GM19023 (cell line): ENCODE data around the gene RTN3.
"Not testable (repeated sequence)": the region's sequence is repeated elsewhere in the genome, so short reads cannot be mapped to it uniquely, and the experiment has no call there.

Experiments
- ATAC-seq: cut with Tn5 transposase; IDR thresholded peaks from one replicate; pipeline ENCODE4 v1.9.1; 2021; ENCODE audit warnings: mild to moderate bottlenecking, moderate library complexity; ENCODE audit not compliant: unreplicated experiment

Gene RTN3, protein sequence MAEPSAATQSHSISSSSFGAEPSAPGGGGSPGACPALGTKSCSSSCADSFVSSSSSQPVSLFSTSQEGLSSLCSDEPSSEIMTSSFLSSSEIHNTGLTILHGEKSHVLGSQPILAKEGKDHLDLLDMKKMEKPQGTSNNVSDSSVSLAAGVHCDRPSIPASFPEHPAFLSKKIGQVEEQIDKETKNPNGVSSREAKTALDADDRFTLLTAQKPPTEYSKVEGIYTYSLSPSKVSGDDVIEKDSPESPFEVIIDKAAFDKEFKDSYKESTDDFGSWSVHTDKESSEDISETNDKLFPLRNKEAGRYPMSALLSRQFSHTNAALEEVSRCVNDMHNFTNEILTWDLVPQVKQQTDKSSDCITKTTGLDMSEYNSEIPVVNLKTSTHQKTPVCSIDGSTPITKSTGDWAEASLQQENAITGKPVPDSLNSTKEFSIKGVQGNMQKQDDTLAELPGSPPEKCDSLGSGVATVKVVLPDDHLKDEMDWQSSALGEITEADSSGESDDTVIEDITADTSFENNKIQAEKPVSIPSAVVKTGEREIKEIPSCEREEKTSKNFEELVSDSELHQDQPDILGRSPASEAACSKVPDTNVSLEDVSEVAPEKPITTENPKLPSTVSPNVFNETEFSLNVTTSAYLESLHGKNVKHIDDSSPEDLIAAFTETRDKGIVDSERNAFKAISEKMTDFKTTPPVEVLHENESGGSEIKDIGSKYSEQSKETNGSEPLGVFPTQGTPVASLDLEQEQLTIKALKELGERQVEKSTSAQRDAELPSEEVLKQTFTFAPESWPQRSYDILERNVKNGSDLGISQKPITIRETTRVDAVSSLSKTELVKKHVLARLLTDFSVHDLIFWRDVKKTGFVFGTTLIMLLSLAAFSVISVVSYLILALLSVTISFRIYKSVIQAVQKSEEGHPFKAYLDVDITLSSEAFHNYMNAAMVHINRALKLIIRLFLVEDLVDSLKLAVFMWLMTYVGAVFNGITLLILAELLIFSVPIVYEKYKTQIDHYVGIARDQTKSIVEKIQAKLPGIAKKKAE

DNA sequence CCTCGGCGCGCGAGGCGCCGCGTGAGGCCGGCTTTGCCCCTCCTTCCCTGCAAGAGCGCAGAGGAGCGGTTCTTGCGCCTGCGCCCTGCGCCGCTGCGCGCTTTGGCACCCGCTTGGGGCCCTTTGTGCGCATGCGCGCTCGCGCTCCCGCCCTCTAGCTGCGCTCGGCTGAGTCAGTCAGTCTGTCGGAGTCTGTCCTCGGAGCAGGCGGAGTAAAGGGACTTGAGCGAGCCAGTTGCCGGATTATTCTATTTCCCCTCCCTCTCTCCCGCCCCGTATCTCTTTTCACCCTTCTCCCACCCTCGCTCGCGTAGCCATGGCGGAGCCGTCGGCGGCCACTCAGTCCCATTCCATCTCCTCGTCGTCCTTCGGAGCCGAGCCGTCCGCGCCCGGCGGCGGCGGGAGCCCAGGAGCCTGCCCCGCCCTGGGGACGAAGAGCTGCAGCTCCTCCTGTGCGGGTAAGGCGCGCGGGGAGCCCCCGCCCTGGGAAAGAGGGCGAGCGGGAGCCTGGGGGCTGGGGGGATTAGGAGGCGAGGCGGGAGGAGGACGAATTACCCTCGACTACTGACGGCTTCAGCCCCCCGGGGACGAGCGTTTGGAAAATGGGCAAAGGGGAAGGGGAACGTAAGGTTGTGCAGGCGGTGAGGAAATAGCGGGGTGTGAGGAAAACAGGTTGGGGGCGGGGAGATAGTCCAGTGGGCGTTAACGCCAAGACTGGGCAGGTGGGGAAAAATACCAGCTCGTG is at the start of gene RTN3:
TSS of gene RTN3 (plus strand) at position 180 of the 745 bp plus-strand sequence. CDS start at position 317, 137 bp downstream.
- peak; percentile 86 for ATAC-seq

DNA sequence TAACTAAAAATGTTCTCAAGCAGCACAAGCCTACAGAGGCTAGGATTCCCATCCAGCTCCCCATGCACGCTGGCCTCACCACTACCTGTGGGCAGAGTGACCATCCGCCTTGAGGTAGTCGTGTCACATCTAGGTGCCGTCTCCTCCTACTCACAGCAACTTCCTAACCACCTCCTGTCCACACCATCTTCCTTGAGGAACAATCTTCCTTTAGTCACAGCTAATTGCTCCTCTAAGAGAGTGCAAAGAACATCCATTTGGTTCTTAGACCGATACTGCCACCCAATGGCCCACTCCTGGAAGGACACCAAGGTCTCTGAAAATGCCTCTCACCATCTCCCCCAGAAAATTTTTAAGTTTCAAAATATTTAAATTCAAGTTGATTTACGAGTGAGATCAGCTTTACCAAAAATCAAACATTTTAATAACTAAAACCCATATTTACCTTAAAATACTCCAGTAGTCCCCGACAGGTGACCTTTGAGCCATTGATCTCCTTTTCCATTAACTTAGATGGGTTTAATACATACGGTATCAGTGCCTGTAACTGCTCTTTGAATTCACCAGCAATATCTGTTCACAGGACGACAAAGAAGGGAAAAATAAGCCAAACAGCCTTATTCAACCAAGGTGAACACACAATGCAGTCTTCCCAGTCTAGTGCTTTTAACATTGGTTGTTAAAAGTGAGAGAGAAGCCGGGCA is 45.4 kb upstream of the RTN3 start:
- no peak for ATAC-seq

DNA sequence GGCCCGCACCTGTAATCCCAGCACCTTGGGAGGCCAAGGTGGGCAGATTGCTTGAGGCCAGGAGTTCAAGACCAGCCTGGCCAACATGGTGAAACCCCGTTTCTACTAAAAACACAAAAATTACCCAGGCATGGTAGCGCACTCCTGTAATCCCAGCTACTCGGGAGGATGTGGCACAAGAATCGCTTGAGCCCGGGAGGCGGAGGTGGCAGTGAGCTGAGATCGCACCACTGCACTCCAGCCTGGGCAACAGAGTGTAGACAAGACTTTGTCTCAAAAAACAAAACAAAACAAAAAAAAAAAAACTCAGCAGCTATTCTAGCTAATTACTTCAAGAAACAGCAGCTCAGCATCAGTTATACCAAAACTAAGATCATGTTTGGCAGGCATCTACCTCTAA is 42.9 kb upstream of the RTN3 start:
- ATAC-seq, result not testable (repeated sequence)

DNA sequence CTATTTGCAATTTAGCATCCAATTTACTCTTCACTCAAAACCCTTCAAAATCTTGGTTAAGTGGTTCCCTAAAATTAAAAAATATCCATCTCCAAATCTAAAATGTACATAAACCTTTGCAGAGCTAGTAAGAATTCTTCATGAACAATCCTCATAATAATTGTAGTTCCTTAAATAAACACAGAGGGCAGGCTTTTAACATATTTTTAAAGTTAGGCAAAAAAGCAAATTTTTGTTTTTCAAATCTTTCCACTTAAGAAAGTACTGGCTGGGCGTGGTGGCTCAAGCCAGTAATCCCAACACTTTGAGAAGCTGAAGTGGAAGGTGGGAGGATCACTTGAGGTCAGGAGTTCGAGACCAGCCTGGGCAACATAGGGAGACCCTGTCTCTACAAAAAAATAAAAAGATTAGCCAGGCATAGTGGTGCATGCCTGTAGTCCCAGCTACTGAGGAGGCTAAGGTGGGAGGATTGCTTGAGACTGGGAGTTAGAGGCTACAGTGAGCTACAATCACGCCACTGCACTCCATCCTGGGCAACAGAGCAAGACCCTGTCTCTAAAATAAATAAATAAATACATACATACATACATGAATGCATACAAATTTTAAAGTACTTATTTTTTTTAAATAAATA is 42.0 kb upstream of the RTN3 start:
- ATAC-seq, result no peak

DNA sequence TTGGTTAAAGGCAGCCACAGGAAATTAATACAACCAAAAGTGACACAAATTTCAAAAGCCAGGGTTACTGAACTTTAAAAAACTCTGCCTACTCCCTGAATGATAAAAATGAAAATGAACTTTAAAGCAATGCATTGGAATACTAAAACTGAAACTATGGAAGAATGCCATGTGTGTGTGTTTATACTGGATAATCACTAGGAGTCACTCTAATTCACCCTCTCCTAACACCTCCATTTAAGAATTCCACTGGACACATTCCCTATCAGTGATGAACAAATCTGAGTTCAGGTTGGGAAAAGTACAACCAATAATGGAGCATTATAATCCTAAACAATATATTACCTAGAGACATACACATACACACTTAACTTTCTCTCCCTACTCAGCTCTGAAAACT is 39.6 kb upstream of the RTN3 start:
- ATAC-seq, result no peak

DNA sequence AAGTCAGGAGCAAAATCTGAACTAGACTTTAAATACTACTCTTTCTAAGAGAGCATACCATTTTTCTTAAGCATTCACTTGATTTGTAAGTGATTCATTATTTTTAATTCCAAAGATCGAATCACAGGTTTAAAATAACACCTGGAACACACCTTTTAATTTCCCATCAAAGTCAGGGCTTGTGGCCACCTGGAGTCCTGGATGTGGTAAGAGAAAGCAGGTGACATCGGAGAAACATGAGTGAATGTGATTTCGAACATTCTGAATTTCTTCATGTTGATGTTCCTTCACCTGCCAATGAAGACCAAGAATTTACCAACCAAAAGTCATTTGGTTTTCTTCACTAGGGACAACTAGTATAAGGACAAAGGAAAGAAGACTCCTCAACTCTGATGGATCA is 38.1 kb upstream of the RTN3 start:
- no peak for ATAC-seq

DNA sequence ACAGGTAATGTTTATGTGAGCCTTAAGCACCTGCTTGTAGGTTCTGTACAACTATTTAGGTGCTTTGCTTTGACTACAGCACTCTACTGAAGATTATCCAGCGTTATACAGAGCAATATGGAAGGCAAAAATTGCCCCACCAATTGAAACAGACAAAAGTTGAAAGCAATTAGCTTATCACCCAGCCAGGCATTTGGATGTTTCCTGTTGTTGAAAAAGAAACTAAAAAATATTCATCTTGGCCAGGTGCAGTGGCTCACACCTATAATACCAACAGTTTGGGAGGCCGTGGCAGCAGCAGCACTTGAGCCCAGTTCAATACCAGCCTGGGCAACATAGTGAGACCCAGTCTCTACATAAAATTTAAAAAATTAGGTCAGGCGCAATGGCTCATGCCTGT is 28.6 kb upstream of the RTN3 start:
- ATAC-seq, result no peak

DNA sequence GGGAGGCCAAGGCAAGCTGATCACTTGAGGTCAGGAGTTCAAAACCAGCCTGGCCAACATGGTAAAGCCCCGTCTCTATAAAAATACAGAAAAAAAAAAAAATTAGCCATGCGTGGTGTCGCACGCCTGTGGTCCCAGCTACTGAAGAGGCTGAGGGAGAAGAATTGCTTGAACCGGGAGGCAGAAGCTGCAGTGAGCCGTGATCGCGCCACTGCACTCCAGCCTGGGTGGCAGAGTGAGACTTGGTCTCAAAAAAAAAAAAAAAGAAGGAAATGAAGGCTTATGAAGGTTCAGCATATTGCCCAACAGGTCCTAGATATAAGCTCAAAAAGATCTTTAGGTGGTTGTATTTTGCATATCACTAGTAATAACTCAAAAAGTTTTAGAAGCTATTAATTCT is 20.3 kb upstream of the RTN3 start:
- ATAC-seq, result no peak

DNA sequence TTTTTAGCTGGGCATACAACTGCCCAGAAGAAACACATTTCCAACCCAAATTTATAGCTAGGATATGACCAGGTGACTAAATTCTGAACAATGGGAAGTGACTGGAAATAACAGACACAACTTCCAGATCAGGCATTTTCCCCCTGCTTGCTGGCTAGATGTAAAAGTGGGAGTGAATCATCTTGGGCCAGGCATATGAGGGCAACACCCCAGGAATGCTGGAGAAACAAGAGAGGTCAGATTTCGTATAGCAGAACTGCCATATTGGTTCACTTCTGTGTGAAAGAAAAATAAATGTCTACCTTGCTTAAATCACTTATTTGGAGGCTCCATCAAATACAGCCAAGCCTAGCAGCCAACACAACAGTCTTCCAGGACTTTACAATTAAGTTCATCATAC is 17.5 kb upstream of the RTN3 start:
- no peak for ATAC-seq

DNA sequence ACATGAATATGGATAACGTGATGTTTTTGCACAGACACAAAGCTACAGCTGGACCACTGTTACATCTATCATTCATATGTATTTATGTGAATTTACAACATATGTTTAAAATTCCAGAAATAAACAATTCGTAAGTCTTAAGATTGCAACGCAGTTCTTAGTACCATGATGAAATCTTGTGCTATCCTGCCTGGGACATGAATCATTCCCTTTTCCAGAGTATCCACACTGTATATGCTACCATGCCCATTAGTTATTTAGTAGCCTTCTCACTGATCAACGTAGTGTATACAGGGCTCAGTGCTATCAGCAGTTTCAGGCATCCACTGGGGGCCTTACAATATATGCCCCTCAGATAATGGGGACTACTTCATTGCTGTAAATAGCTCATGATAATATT is 14.4 kb upstream of the RTN3 start:
- ATAC-seq, result no peak

DNA sequence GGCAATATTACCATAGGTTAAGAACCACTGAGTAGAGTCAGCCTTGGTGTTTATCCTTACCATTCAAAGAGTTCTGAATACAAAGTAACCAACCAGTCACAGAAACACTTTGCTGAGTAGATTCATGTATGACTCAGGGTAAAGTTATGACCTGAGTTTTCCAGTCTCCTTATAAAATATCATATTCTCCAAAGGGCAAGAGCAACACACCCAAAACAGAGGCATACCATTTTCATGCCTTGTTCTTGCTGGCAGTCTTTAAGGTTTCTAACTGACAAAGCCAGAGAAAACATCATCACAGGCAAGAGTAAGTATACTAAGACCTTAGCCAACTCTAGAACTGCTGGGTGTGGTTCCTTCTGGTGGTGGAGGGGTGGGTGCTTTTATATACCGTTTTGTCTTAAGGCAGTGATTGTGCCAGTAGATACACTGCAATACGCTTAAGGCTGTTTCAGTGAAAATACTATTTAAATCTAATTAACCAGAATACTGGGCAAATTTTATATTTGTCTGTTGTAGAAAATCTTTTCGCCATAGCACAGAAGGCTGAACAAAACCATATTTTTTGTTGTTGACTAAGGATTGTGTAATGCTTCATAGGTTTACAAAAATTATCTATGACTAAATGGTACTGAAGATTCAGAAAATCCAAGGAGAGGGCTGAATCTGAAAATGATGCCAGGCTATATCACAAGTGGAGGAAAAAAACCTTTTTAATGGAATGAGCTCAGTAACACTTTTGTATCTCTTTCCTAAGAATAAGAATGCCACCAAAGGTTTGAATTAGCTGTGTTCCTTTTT is 13.1 kb upstream of the RTN3 start:
- no peak for ATAC-seq

DNA sequence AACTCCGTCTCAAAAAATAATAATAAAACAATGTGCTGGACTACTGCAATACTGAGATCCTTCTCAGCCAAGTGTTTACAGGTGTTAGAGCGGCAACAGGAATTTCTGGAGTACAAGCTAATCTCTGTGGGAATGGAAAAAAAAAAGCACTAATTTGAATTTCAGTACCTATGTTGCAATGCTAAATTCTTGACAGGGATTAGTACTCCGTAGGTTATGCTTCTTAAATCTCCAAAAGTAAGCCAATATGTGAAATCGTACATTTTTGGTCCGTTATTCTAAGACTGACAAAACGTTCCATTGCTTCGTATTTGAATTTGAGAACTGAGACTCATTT is 11.2 kb upstream of the RTN3 start:
- no peak for ATAC-seq

DNA sequence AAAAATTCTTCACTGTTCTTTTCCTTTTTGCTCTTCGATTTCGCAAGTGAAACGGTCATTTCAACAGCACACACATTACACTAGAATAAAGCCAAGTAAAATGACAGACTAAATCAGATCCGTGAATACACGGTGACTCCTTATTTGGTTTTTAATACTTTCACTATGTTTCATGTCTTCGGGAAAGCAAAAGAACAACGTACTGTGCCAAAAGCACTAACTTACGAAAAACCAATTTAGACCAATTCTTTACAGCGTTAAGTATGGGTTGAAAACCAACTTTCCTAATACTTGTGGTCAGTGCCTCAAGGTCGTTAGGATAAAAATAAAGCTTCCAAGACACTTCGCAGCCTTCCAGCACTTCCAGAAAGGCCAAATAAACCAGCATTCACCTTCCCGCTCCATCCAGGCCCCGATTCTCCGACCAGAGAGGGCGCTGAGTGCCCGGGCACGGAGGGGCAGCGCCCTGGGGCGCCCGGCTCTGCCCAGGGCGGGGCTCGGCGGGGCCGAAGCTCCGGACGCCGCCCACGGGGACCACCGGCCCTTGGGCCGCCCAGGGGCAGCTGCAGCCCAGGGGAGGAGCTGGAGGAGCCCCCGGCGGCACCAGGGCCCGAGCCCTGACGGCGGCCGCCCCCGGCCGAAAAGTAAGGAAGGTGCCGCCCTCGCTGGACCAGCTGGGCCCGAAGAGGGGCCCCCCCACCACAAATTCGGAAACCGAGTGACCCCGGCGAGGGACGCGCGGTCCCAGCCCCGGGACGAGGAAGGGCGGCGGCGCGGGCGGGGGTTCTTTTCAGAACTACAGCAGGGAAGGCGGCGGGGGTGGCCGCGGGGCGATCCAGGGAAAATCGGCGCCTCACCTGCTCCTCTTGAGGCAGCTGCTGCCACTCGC is 10.6 kb upstream of the RTN3 start:
- ATAC-seq, result peak; percentile 31

DNA sequence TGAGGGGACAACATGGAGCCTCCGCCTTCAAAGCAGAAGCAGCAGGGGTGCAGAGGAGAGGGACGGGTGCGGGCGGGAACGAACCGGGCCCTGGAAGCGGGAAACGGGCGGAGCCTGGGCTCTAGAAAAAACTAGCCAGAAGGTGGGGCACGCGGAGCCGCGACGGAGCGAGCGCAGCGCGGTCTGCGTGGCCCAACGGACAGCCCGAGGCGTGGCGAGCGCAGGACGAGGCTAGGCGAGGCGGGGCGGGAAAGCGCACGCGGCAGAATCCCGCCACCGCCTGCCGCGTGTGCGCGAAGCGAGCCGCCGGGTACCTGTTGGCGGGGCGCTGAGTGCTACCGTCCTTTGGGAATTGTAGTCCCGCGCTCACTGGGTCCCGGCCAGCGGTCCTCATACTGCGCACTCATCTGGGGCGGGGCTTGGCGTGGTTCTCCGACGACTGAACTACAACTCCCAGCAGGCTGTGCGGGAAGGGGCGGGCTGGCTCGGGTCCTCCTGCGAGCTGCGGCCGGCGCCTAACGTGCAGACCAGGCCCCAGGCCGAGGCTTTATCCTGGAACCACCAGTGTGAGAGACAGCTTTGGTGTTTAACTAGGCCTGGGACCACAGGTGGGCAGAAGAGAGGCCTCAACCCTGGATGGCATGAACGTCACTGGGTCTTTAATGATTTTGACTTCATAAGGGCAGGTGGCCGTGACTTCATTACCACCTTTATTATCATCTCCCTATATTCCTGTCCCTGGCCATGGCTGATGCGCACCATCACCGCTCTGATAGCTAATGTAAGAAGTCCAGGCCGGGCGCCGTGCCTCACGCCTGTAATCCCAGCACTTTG is 9.8 kb upstream of the RTN3 start, which contains the start of gene ATL3:
TSS of gene ATL3 (minus strand) at position 55 of the 834 bp plus-strand sequence. CDS start at position 14, 41 bp downstream.
- ATAC-seq, result peak; percentile 94

DNA sequence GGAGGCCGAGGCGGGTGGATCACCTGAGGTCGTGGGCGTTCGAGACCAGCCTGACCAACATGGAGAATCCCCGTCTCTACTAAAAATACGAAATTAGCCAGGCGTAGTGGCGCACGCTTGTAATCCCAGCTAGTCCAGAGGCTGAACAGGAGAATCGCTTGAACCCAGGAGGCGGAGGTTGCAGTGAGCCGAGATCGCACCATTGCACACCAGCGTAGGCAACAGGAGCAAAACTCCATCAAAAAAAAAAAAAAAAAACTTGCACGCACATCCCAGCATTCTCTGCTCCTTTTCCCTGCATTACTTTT is 9.2 kb upstream of the RTN3 start:
- ATAC-seq, result no peak

DNA sequence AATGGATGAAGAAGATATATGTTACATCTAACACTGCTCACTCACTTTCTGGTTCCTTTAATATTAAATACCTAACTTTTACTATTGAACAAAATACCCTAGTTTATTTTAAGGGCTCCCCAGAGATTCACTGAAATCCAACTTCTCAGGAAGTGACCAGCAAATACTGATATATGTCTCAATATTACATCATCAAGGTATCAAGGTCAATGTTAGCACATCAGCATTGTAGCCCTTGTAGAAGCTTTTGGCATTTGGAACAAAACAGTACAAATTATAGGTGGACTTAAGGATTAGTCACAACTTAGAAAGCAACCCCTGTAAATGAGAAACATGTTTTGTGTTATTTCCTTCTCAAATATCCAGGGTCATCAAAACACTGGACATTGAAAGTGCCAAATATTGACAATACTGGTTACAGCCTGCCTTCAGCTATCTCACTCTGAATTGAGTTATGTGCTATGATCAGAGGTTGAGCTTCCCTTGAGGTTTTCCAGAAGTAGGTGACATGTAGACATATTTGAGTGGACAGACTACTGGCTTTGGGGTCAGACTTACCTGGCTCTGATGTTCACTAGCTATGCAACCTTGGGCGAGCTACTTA is 8.3 kb upstream of the RTN3 start:
- no peak for ATAC-seq

DNA sequence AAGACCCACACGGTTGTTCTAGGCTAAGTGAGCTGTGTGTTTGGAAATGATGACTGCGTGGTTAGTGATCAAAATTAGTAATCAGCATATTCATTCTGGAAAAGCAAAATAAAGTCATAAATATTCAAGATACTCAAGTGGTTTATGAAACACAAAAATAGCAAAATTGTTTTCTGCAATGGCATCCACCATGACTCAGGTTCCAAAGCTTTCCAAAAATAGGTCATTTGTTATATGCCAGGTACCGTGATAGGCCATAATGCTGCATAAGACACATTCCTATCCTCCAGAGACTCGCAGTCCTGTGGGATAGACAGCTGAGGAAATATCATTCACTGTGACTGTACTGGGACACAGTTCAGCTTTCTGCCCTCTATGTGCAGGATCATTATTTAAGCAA is 7.7 kb upstream of the RTN3 start:
- no peak for ATAC-seq
